Erythroblast (primary cell): ENCODE results near the gene FBXL19.

Source experiments
- DNase-seq, 2 experiments: peaks; one replicate each; lab custom pipeline; 2025; lab: John Stamatoyannopoulos, UW
- GATA1 ChIP-seq: IDR thresholded peaks from 2 replicates; pipeline ENCODE4 v1.6.1; 2011; ENCODE audit warnings: low read depth, mild to moderate bottlenecking, control low read depth, low read length, moderate library complexity
- POLR2A ChIP-seq: IDR thresholded peaks from 2 replicates; pipeline ENCODE4 v1.6.1; 2011; ENCODE audit warnings: mild to moderate bottlenecking, low read length

The FBXL19 gene

DNA sequence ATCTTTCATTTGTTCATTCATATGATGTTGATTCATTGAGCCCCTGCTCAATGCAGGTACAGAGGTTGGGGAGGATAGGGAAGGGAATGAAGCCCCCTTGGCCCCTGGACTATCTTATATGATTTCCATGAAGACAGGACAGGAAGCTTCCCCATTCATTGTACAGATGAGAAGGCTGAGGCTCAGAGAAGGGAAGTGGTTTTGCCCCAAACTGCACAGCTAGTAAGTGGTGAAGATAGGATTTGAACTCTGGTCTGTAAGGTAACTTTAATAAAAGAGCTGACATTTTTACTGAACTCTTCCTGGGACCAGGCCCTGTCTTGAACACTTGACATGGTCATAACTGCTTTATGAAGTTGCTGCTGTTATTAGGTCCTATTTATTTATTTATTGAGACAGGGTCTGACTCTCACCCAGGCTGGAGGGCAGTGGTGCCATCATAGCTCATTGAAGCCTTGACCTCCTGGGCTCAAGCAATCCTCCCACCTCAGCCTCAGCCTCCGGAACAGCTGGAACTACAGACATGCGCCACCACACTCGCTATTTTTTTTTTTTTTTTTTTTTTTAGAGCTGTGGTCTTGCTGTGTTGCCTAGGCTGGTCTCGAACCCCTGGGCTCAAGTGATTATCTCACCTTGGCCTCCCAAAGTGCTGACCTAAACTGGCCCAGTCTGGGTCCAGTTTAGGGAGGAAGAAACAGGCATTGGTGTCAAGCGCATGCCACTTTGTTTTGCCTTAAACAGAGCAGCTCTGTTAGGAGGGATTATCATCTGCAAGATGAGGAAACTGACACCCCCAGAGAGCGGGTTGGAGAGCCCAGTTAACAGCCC is 22.0 kb upstream of the FBXL19 start:
- TF ChIP-seq GATA1, result no peak
- TF ChIP-seq POLR2A, result no peak
- no peak for DNase-seq

GRCh38 chr16:30902029-30902972 is 21.1 kb upstream of the FBXL19 start:
- peak; percentile 83 to 85 for DNase-seq
- TF ChIP-seq GATA1 (no peak), POLR2A (peak; percentile 56)

GRCh38 chr16:30903002-30903401 is 20.4 kb upstream of the FBXL19 start:
- no peak for TF ChIP-seq POLR2A
- no peak for TF ChIP-seq GATA1
- DNase-seq, result no peak

- no peak for TF ChIP-seq POLR2A
- no peak for TF ChIP-seq GATA1
- DNase-seq, result no peak
Measured at GRCh38 chr16:30903596-30903995, 19.8 kb upstream of the FBXL19 start.

DNA sequence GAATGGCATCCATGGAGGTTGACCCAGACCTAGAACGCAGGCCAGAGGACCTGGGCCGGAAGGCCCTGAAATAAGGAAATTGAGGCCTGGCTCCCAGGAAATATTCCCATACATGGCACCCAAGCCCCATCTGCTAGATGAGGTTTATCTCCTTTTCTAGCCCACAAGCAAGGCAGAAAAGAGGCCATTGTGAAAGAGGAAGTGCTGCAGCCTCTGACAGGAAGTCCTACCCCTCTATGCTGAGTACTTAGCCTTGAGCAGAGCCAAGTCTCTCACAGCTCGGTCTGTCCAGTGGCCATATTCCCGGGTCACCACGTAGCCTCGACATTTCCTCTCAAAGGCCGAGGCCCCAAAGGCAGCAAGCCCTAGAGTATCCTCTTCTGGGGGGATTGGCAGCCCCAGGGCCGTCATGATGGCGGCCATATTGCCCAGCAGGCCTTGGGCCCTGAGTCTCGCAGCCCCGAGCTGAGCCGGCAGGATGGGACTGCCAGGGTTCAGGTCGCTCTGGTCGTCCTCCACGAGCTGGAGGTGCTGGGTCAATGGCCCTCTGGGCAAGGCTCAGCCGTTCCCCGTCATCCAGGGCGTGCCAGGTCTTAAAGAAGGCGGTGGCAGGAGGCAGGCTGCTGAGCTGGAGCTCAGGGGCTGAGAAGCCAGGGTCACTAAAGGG is 19.1 kb upstream of the FBXL19 start:
- TF ChIP-seq POLR2A (no peak), GATA1 (no peak)
- no peak for DNase-seq

DNA sequence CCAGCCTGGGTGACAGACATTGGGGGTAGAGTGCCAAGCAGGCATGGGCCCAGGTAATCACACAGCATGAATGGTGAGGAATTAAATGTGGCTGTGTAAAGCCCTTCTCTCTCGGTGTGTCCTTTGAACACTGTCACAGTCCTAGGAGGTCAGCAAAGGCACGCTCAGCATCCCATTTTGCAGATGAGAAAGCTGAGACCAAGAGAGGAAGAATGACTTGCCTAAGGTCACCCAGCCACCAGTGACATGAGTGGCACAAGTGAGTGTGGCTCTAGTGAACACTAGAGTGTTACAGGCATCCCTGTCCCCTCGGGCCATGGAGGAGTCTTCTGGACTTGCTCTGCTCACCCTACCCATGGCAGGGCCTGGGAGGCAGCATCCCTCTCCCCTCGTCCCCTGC is 16.3 kb upstream of the FBXL19 start:
- no peak for DNase-seq
- TF ChIP-seq GATA1 (no peak), POLR2A (no peak)

- DNase-seq, result no peak
- no peak for TF ChIP-seq GATA1
- no peak for TF ChIP-seq POLR2A
Measured at GRCh38 chr16:30910427-30911029, 12.8 kb upstream of the FBXL19 start.

GRCh38 chr16:30912794-30913412 is 10.5 kb upstream of the FBXL19 start:
- no peak for DNase-seq
- TF ChIP-seq GATA1, result no peak
- no peak for TF ChIP-seq POLR2A

DNA sequence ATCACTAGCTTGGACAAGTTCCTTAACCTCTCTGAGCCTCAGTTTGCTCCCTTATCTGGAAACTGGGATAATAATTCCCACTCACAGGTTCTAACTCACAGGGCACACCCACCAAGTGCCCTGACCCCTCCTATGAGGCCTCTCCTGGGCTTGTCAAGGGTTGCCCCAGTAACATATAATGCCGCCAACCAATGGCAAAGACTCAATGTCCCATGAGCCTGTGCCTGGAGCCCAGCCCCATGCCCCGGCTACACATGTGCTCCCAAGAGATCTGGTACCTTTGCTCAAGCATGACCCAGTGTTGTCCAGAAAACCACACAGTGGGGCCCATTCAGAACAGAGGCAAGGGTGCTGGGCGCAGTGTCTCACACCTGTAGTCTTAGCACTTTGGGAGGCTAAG is 8.5 kb upstream of the FBXL19 start:
- DNase-seq, result no peak
- no peak for TF ChIP-seq GATA1
- no peak for TF ChIP-seq POLR2A

GRCh38 chr16:30918614-30919013 is 4.8 kb upstream of the FBXL19 start:
- no peak for DNase-seq
- no peak for TF ChIP-seq GATA1
- TF ChIP-seq POLR2A, result no peak

GRCh38 chr16:30920891-30921290 is 2.5 kb upstream of the FBXL19 start:
- DNase-seq, result no peak
- TF ChIP-seq GATA1 (no peak), POLR2A (no peak)

GRCh38 chr16:30921459-30921747 is 2.0 kb upstream of the FBXL19 start:
- no peak for TF ChIP-seq POLR2A
- TF ChIP-seq GATA1, result no peak
- no peak for DNase-seq
